ENCODE results near the gene AADACL4.
"Not testable (repeated sequence)": the region's sequence is repeated elsewhere in the genome, so short reads cannot be mapped to it uniquely, and the experiment has no call there.

Gene AADACL4

DNA sequence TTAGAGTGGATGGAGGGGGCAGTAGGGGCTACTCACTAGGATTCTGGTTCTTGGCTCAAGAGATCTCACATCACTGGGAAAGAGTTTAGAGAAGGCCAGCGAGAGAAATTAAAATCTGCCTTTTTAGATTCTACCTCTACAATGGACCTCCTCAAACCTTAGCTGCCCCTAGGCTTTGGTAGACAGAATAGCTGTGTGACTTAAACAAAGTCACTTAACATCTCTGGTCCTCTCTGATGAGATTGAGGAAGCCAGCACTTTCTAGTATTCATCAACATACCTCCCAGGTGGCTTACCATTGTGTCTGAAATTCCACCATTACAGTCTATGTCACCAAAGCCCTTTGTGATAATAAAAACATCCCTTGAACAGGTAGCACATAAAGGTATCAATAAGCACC lies 18.7 kb downstream of the AADACL4 start:
- POLR2A ChIA-PET: no interaction called here

DNA sequence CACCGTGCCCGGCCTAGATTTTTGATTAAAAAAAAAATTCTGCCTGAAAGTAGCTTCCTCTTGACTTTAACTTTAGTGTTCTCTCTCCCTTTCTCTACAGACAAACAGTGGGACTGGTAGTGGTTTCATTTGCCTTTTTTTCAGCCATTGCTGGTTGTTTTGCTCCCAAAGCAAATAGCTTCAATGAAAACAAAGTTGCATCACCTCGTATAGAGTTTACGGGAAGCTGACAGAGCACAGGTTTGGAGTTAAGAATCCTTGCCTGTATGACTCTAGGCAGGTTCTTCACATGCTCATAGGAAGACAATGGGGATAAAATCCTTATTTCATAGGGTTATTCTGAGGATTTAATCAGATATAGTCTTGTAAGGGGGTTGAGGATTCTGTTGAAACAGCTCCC lies 21.6 kb downstream of the AADACL4 start:
- CTCF ChIA-PET: no interaction called here
- POLR2A ChIA-PET: no interaction called here
- no peak for DNase-seq

More for the DNA sequence above, 18.7 kb downstream of the AADACL4 start:
- 100% methylated on average over 1 of the region's 1 CpG for WGBS (ENCODE audit: insufficient coverage)
- Histone ChIP-seq H3K4me1 (ENCODE audit: control extremely low read depth in 1 of 4, control insufficient read depth in 4 of 4, insufficient read depth in 4 of 4, low read length in 3 of 4) (no peaks in the 10 kb centered on the region), H3K9me3 (ENCODE audit: control extremely low read depth in 1 of 5, control insufficient read depth in 4 of 5, insufficient read depth in 2 of 5, low read depth in 1 of 5, low read length in 4 of 5) (peaks cover 0 to 10% (median 3%) of the 10 kb centered on the region in 5 experiments), H3K36me3 (ENCODE audit: control insufficient read depth in 4 of 4, insufficient read depth in 4 of 4, low read length in 3 of 4) (no peaks in the 10 kb centered on the region), H3K27me3 (replicated peaks in 2 of 5; ENCODE audit: control insufficient read depth in 4 of 5, insufficient read depth in 5 of 5, low read length in 4 of 5) (peaks cover 0 to 6% (median 0%) of the 10 kb centered on the region in 5 experiments), H3K27ac (ENCODE audit: insufficient read depth in 1 of 2, low read depth in 1 of 2, low read length in 2 of 2, poor library complexity in 1 of 2, severe bottlenecking in 2 of 2) (no peak overlapping the region), H3K4me3 (ENCODE audit: control insufficient read depth in 1 of 7, extremely low read depth in 1 of 7, insufficient read depth in 4 of 7, low read depth in 2 of 7, low read length in 6 of 7) (no peak overlapping the region)
- no peak for DNase-seq
- CTCF ChIA-PET: interaction anchor here (1.1 to 8.9 kb wide), 2 partner anchors 24 to 350 kb away, joined by 3 to 86 read pairs; no protein-coding TSS in a partner anchor

DNA sequence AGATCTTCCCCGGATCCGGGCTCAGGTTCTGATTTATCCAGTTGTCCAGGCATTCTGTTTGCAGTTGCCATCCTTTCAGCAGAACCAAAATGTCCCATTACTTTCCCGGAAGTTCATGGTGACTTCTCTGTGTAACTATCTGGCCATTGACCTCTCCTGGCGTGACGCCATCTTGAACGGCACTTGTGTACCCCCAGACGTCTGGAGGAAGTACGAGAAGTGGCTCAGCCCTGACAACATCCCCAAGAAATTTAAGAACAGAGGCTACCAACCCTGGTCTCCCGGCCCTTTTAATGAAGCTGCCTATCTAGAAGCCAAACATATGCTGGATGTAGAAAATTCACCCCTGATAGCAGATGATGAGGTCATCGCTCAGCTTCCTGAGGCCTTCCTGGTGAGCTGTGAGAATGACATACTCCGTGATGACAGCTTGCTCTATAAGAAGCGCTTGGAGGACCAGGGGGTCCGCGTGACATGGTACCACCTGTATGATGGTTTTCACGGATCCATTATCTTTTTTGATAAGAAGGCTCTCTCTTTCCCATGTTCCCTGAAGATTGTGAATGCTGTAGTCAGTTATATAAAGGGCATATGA lies 22.4 kb downstream of the AADACL4 start:
- no peak overlapping the region for H3K27ac ChIP-seq (ENCODE audit: insufficient read depth in 1 of 2, low read depth in 1 of 2, low read length in 2 of 2, poor library complexity in 1 of 2, severe bottlenecking in 2 of 2)
- H3K4me3 ChIP-seq (ENCODE audit: control insufficient read depth in 1 of 7, extremely low read depth in 1 of 7, insufficient read depth in 4 of 7, low read depth in 2 of 7, low read length in 6 of 7): no peak overlapping the region
- DNase-seq: no peak
- no peaks in the 10 kb centered on the region for H3K36me3 ChIP-seq (ENCODE audit: control insufficient read depth in 4 of 4, insufficient read depth in 4 of 4, low read length in 3 of 4)
- CTCF ChIA-PET: no interaction called here
- WGBS (ENCODE audit: insufficient coverage): 97% methylated on average over 15 of the region's 15 CpGs
- peaks cover 1 to 26% (median 6%) of the 10 kb centered on the region in 5 experiments for H3K9me3 ChIP-seq (ENCODE audit: control extremely low read depth in 1 of 5, control insufficient read depth in 4 of 5, insufficient read depth in 2 of 5, low read depth in 1 of 5, low read length in 4 of 5)
- no peaks in the 10 kb centered on the region for H3K4me1 ChIP-seq (ENCODE audit: control extremely low read depth in 1 of 4, control insufficient read depth in 4 of 4, insufficient read depth in 4 of 4, low read length in 3 of 4)
- peaks cover 0 to 10% (median 5%) of the 10 kb centered on the region in 5 experiments for H3K27me3 ChIP-seq (replicated peaks in 2 of 5; ENCODE audit: control insufficient read depth in 4 of 5, insufficient read depth in 5 of 5, low read length in 4 of 5)
- POLR2A ChIA-PET: no interaction called here

More for the DNA sequence above, 21.6 kb downstream of the AADACL4 start:
- H3K9me3 ChIP-seq (ENCODE audit: control extremely low read depth in 1 of 5, control insufficient read depth in 4 of 5, insufficient read depth in 2 of 5, low read depth in 1 of 5, low read length in 4 of 5): peaks cover 1 to 26% (median 6%) of the 10 kb centered on the region in 5 experiments
- peaks cover 0 to 6% (median 5%) of the 10 kb centered on the region in 5 experiments for H3K27me3 ChIP-seq (replicated peaks in 2 of 5; ENCODE audit: control insufficient read depth in 4 of 5, insufficient read depth in 5 of 5, low read length in 4 of 5)
- no peak overlapping the region for H3K27ac ChIP-seq (ENCODE audit: insufficient read depth in 1 of 2, low read depth in 1 of 2, low read length in 2 of 2, poor library complexity in 1 of 2, severe bottlenecking in 2 of 2)
- H3K4me1 ChIP-seq (ENCODE audit: control extremely low read depth in 1 of 4, control insufficient read depth in 4 of 4, insufficient read depth in 4 of 4, low read length in 3 of 4): no peaks in the 10 kb centered on the region
- WGBS (ENCODE audit: insufficient coverage): 90% methylated on average over 4 of the region's 4 CpGs
- H3K36me3 ChIP-seq (ENCODE audit: control insufficient read depth in 4 of 4, insufficient read depth in 4 of 4, low read length in 3 of 4): no peaks in the 10 kb centered on the region
- no peak overlapping the region for H3K4me3 ChIP-seq (ENCODE audit: control insufficient read depth in 1 of 7, extremely low read depth in 1 of 7, insufficient read depth in 4 of 7, low read depth in 2 of 7, low read length in 6 of 7)

DNA sequence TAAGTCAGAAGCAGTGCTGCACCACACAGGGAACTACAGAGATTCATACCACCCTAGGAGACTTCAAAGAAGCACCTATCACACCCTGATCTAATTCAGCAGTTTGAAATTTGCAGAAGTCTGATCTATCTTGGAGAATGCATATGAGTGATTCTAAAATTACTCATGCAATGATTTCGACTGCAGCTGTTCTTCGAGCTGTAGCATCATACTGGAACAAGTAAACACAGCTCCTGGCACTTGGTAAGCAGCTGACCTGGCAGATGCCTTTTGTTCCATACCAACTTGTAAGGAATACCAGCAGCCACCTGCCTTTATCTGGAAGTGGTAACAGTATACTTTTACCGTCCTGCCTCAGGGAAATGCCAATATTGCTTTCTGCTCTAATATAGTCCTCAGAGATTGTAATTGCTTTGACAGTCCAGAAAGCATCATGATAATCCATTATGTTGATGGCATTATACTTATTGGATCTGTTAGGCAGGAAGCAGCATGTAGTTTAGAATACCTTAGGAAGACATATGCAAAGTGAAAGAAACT lies 25.7 kb downstream of the AADACL4 start:
- ChIA-PET POLR2A (no interaction called here), CTCF (interaction anchor here (1.4 to 1.5 kb wide), 2 partner anchors 11 to 13 kb away, joined by 3 read pairs; no protein-coding TSS in a partner anchor)
- Histone ChIP-seq H3K9me3 (ENCODE audit: control extremely low read depth in 1 of 5, control insufficient read depth in 4 of 5, insufficient read depth in 2 of 5, low read depth in 1 of 5, low read length in 4 of 5) (peaks cover 0 to 16% (median 1%) of the 10 kb centered on the region in 5 experiments), H3K27ac (ENCODE audit: insufficient read depth in 1 of 2, low read depth in 1 of 2, low read length in 2 of 2, poor library complexity in 1 of 2, severe bottlenecking in 2 of 2) (no peak overlapping the region), H3K4me3 (ENCODE audit: control insufficient read depth in 1 of 7, extremely low read depth in 1 of 7, insufficient read depth in 4 of 7, low read depth in 2 of 7, low read length in 6 of 7) (no peak overlapping the region), H3K27me3 (replicated peaks in 2 of 5; ENCODE audit: control insufficient read depth in 4 of 5, insufficient read depth in 5 of 5, low read length in 4 of 5) (peaks cover 0 to 10% (median 3%) of the 10 kb centered on the region in 5 experiments), H3K4me1 (ENCODE audit: control extremely low read depth in 1 of 4, control insufficient read depth in 4 of 4, insufficient read depth in 4 of 4, low read length in 3 of 4) (no peaks in the 10 kb centered on the region), H3K36me3 (ENCODE audit: control insufficient read depth in 4 of 4, insufficient read depth in 4 of 4, low read length in 3 of 4) (no peaks in the 10 kb centered on the region)
- WGBS (ENCODE audit: insufficient coverage): 100% methylated on average over 3 of the region's 3 CpGs
- DNase-seq: no peak

DNA sequence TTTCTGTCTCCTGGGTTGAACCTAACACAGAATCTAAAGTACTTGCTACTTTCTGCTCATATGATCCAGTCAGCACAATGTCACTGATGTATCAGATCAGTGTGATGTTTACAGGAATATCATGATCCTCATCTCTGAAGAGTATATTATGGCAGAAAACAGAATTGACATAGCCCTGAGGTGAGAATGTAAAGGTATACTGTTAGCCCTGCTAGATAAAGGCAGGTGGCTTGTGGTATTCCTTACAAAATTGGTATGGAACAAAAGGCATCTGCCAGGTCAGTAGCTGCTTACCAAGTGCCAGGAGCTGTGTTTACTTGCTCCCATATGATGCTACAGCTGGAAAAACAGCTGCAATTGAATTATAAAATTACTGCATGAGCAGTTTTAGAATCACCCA lies 30.5 kb downstream of the AADACL4 start:
- no peak for DNase-seq
- ChIA-PET POLR2A (no interaction called here), CTCF (no interaction called here)
- H3K36me3 ChIP-seq (ENCODE audit: control insufficient read depth in 4 of 4, insufficient read depth in 4 of 4, low read length in 3 of 4): no peaks in the 10 kb centered on the region
- H3K9me3 ChIP-seq (ENCODE audit: control extremely low read depth in 1 of 5, control insufficient read depth in 4 of 5, insufficient read depth in 2 of 5, low read depth in 1 of 5, low read length in 4 of 5): peaks cover 0 to 11% (median 0%) of the 10 kb centered on the region in 5 experiments
- peaks cover 0 to 7% (median 3%) of the 10 kb centered on the region in 5 experiments for H3K27me3 ChIP-seq (replicated peaks in 2 of 5; ENCODE audit: control insufficient read depth in 4 of 5, insufficient read depth in 5 of 5, low read length in 4 of 5)
- no peak overlapping the region for H3K4me3 ChIP-seq (ENCODE audit: control insufficient read depth in 1 of 7, extremely low read depth in 1 of 7, insufficient read depth in 4 of 7, low read depth in 2 of 7, low read length in 6 of 7)
- no peak overlapping the region for H3K27ac ChIP-seq (ENCODE audit: insufficient read depth in 1 of 2, low read depth in 1 of 2, low read length in 2 of 2, poor library complexity in 1 of 2, severe bottlenecking in 2 of 2)
- H3K4me1 ChIP-seq (ENCODE audit: control extremely low read depth in 1 of 4, control insufficient read depth in 4 of 4, insufficient read depth in 4 of 4, low read length in 3 of 4): no peaks in the 10 kb centered on the region

DNA sequence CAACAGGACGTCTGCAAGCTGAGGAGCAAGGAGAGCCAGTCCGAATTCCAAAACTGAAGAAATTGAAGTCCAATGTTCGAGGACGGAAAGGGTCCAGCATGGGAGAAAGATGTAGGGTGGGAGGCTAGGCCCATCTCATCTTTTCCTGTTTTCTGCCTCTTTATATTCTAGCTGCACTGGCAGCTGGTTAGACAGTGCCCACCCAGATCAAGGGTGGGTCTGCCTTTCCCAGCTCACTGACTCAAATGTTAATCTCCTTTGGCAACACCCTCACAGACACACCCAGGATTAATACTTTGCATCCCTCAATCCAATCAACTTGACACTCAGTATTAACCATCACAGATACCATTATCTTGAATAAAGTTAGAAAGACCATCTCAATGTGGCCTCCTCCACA lies 32.2 kb downstream of the AADACL4 start:
- peaks cover 0 to 22% (median 1%) of the 10 kb centered on the region in 5 experiments for H3K9me3 ChIP-seq (ENCODE audit: control extremely low read depth in 1 of 5, control insufficient read depth in 4 of 5, insufficient read depth in 2 of 5, low read depth in 1 of 5, low read length in 4 of 5)
- H3K4me1 ChIP-seq (ENCODE audit: control extremely low read depth in 1 of 4, control insufficient read depth in 4 of 4, insufficient read depth in 4 of 4, low read length in 3 of 4); H3K27ac ChIP-seq (ENCODE audit: insufficient read depth in 1 of 2, low read depth in 1 of 2, low read length in 2 of 2, poor library complexity in 1 of 2, severe bottlenecking in 2 of 2); H3K36me3 ChIP-seq (ENCODE audit: control insufficient read depth in 4 of 4, insufficient read depth in 4 of 4, low read length in 3 of 4); CTCF ChIA-PET; H3K4me3 ChIP-seq (ENCODE audit: control insufficient read depth in 1 of 7, extremely low read depth in 1 of 7, insufficient read depth in 4 of 7, low read depth in 2 of 7, low read length in 6 of 7); H3K27me3 ChIP-seq (replicated peaks in 2 of 5; ENCODE audit: control insufficient read depth in 4 of 5, insufficient read depth in 5 of 5, low read length in 4 of 5); POLR2A ChIA-PET; DNase-seq: not testable (repeated sequence)
- no CpG with 5 or more reads among the region's 4 CpGs for WGBS (ENCODE audit: insufficient coverage)

DNA sequence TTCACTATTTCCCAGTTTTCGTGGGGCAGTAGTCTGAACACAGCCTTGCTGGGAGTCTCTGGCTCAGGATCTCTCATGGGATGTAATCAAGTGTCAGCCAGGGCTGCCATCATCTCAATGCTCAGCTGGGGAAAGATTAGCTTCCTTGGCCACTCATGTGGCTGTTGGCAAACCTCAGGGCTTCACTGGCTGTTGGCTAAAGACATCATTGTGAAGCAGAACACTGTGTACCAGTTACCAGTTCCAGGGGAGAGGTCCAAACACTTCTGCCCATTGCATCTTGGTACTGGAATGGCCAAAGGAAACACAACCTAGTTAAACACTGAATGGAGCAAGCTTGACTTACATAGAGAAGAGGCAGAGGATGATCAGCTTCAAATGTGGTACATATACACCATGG lies 33.7 kb downstream of the AADACL4 start:
- DNase-seq: no peak
- peaks cover 0 to 3% (median 2%) of the 10 kb centered on the region in 5 experiments for H3K27me3 ChIP-seq (replicated peaks in 2 of 5; ENCODE audit: control insufficient read depth in 4 of 5, insufficient read depth in 5 of 5, low read length in 4 of 5)
- POLR2A ChIA-PET: no interaction called here
- no peaks in the 10 kb centered on the region for H3K36me3 ChIP-seq (ENCODE audit: control insufficient read depth in 4 of 4, insufficient read depth in 4 of 4, low read length in 3 of 4)
- no peaks in the 10 kb centered on the region for H3K4me1 ChIP-seq (ENCODE audit: control extremely low read depth in 1 of 4, control insufficient read depth in 4 of 4, insufficient read depth in 4 of 4, low read length in 3 of 4)
- peaks cover 0 to 22% (median 1%) of the 10 kb centered on the region in 5 experiments for H3K9me3 ChIP-seq (ENCODE audit: control extremely low read depth in 1 of 5, control insufficient read depth in 4 of 5, insufficient read depth in 2 of 5, low read depth in 1 of 5, low read length in 4 of 5)
- WGBS (ENCODE audit: insufficient coverage): 100% methylated on average over 1 of the region's 1 CpG
- H3K27ac ChIP-seq (ENCODE audit: insufficient read depth in 1 of 2, low read depth in 1 of 2, low read length in 2 of 2, poor library complexity in 1 of 2, severe bottlenecking in 2 of 2): no peak overlapping the region
- no peak overlapping the region for H3K4me3 ChIP-seq (ENCODE audit: control insufficient read depth in 1 of 7, extremely low read depth in 1 of 7, insufficient read depth in 4 of 7, low read depth in 2 of 7, low read length in 6 of 7)
- CTCF ChIA-PET: no interaction called here
